IPS-18c (cell line): ENCODE measurements around the gene TXNDC5.
"Not testable (repeated sequence)": the region's sequence is repeated elsewhere in the genome, so short reads cannot be mapped to it uniquely, and the experiment has no call there.

ENCODE experiments used
- H3K4me3 ChIP-seq: 2 replicates; pipeline ENCODE4 v1.7.0; 2013; ENCODE audit warnings: low read depth, mild to moderate bottlenecking, low read length, moderate library complexity; ENCODE audit not compliant: insufficient read depth
- H3K9me3 ChIP-seq: one replicate; pipeline ENCODE4 v1.6.1; 2013; ENCODE audit warnings: mild to moderate bottlenecking, low read length, moderate library complexity; ENCODE audit not compliant: control insufficient read depth, insufficient read depth

The TXNDC5 gene

DNA sequence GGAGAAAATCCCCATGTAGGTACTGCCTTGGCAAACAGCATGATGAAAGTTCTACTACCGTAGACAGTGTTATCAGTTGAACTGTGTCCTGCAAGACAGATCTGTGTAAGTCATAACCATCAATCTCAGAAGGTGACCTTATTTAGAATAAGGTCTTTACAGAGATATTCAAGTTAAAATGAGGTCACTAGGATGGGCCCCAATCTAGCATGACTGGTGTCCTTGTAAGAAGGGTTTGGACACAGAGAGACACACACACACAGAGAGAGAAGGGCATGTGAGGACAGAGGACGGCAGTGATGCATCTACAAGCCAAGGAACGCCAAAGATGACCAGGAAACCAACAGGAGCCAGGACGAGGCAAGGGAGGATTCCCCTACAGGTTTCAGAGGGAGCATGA lies 8.8 kb downstream of the TXNDC5 start:
- Histone ChIP-seq H3K9me3 (no peaks in the 10 kb centered on the region), H3K4me3 (no peak overlapping the region)

DNA sequence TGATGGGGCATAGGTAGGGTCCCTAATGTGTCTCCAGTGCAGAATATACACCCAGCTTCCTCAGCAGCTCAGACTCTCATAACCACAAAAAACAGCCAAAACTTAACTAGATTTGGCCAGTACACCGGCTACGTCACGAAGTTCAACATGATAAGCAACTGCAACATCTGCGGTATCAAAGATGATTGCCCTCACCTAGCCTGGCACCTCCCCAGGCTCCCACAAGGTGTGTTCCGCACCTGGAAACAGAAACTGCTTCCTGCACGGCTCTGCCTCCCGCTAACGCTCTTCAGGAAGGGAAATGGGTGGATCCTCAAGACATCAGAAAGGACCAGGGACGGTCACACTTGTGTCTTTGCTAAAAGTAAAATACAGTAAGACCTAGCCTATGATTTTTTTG lies 9.5 kb downstream of the TXNDC5 start:
- Histone ChIP-seq H3K9me3 (no peaks in the 10 kb centered on the region), H3K4me3 (no peak overlapping the region)

DNA sequence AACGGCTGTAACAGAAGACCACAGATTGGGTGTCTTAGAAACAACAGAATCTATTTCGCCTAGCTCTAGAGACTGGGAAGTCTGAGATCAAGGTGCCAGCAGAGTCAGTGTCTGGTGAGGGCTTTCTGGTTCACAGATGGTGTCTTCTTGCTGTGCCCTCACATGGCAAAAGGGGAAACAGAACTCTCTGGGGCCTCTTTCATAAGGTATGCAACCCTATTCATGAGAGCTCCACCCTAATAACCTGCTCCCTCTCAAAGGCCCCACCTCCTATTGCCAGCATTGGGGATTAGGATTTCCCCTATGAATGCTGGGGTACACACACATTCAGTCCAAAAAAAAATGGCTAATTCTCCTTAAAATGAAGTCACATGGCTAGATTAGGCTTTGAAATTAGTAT lies 10.0 kb downstream of the TXNDC5 start:
- H3K9me3 ChIP-seq = no peaks in the 10 kb centered on the region

DNA sequence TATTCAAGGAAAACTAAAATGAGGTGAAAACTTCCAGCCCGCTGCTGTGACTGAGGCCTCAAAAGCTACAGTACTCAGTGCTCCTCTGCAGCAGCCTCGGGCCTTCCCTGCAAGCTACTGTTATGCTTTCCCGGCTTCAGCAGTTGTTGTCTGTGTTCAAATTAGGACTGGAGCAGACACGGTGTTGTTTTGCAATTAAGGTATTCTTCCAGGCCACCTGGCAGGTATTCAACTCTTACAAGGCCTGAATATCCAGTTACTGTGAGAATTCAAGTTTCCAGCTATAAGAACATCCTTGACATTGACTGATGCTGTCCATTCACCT lies 10.7 kb downstream of the TXNDC5 start:
- no peak overlapping the region for H3K4me3 ChIP-seq
- no peaks in the 10 kb centered on the region for H3K9me3 ChIP-seq

More for the DNA sequence above, 10.0 kb downstream of the TXNDC5 start:
- no peak overlapping the region for H3K4me3 ChIP-seq

DNA sequence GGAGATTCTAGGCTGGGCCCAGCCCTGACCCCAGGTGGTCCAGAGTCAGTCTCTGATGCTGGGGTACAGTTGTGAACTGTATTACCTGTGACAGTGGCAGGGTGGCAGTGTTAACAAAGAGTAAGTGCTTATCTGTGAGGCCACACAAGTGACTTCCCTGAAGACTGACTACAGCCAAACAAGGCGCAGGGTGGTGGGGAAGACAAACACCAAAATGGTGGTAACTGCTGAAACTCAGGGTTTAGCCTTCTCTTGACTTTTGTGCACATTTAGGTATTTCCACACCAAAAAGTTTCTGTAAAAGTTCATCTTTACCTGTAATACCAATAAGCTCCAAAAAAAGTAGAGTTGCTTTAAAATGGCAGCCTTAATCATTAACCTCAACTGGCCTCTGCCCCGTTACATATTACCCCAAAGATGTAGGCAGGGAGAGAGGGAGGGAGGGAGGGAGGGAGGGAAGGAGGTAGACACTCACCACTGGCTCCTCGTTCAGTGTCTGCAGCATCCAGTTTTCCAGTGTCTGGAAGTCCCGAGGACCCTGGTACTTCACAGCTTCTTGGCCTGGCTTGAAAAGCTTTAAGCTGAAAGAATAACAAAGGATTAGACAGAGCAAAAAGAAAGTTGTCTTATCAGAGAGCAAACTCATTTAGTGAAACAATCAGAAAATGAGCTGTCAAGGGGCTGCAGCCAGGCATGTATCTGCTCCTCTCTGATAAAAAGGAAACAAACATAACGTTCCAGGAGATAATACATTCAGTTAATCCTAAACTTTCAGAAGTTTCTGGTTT lies 11.3 kb downstream of the TXNDC5 start:
- Histone ChIP-seq H3K9me3 (no peaks in the 10 kb centered on the region), H3K4me3 (no peak overlapping the region)

DNA sequence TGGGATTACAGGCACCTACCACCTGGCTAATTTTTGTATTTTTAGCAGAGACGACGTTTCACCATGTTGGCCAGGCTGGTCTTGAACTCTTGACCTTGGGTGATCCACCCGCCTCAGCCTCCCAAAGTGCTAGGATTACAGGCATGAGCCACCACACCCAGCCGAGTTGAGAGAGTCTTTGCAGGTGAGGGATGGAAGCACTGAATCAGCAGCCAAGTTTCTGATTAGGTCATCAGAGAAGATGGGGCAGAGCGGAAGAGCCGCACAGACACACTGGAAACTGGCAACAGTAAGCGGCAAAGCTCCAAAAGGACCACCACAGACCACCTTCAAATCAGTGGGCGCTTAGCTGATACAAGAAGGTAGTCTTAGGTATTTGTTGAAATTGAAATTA lies 12.4 kb downstream of the TXNDC5 start:
- not testable (repeated sequence) for H3K9me3 ChIP-seq, H3K4me3 ChIP-seq

DNA sequence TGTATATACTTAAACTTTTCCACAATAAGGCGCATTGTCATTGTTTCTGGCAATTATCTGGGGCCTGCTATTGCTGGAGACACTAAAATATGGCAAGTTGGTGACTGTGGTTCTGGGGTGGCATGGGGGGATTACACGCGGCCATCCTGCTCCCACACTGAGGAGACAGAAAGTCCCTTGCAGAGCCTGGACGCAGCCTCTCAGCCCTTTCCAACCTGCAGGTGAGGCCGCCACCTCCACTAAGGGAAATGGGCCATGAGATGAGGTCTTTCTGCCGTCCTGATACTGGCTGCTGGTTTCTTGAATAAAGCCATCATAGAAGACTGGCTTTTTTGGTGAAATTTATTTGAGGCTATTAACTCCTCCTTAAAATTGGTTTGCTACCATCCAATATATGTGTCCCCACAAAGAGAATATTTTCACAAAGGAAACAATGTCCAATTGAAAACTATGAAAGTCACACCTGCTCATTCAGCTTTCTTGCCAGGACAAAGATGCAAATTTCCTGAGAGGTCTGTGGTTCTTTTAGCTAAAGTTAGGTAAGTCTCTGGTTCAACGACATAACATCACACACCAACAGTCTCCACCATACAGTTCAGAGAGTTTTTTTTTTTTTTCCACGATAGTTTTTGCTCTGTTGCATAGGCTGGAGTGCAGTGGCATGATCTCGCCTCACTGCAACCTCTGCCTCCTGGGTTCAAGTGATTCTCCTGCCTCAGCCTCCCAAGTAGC lies 13.0 kb downstream of the TXNDC5 start:
- Histone ChIP-seq H3K9me3 (no peaks in the 10 kb centered on the region), H3K4me3 (no peak overlapping the region)

DNA sequence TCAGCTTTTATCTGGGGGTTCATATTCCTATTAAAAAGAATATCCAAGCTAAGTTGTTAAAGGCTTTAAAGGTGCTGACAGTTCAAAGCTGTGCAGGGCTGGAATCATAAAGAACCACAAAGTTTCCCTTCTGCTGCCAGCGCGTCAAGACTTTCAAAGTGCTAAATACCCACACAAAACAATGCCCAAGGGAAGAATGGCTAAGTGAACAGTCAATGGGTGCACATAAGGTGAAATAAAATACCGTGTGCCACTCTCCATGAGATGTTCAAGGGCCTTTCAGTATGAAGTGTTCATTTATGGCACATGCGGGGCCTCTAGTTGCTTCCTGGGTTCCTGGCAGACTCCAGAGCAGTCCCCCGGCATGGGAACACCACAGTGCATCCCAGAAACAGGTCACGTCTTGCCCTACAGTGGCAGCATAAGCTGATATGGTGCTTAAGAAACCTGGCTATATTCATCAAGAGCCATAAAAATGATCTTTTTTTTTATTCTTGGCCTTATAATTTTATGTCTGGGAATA lies 14.1 kb downstream of the TXNDC5 start:
- no peak overlapping the region for H3K4me3 ChIP-seq
- no peaks in the 10 kb centered on the region for H3K9me3 ChIP-seq

DNA sequence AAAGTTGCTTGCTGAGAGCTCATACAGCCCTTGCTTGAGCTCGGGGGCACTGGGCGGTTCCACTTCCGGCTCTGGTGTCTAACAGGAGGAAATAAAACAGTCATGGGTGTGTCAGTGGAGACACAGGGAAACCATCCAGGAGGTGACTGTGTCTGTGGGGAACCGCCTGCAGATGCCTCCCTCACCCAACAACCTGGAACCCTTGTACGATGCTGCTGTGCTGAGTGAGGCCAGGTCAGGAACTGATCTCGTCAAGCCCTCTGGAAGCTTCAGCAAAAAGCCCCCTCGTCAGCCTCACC lies 15.5 kb downstream of the TXNDC5 start:
- Histone ChIP-seq H3K9me3 (no peaks in the 10 kb centered on the region), H3K4me3 (no peak overlapping the region)

DNA sequence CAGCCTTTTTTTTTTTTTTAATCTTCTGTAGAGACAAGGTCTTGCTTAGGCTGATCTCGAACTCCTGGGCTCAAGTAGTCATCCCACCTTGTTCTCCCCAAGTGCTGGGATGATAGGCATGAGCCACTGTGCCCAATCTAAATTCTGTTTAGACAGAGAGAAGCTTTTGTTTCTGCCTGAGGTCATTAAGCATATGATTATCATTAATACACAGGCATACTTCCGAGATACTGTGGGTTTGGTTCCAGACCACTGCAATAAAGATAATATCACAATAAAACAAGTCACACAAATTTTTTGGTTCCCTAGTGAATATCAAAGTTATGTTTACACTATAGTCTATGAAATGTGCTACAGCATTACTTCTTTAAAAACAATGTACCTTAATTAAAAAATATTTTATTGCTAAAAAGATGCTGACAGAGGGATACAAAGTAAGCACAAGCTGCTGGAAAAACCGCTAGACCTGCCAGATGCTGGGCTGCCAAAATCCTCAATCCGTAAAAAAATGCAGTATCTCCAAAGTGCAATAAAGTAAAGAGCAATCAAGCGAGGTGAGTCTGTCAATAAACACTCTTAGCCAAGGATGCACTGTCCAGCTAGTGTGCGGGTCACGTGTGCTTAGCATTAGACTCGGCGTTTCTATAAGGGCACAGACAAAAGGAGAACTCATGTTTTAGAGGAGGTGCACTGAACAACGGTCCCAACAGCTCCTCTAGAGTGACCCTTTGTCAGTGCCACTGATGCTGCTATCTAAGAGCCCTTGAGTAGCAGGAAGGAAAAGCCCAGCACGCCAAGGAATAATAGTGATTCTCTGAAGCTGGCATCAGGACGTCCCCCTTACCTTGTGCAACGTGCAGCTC lies 16.1 kb downstream of the TXNDC5 start:
- no peaks in the 10 kb centered on the region for H3K9me3 ChIP-seq

DNA sequence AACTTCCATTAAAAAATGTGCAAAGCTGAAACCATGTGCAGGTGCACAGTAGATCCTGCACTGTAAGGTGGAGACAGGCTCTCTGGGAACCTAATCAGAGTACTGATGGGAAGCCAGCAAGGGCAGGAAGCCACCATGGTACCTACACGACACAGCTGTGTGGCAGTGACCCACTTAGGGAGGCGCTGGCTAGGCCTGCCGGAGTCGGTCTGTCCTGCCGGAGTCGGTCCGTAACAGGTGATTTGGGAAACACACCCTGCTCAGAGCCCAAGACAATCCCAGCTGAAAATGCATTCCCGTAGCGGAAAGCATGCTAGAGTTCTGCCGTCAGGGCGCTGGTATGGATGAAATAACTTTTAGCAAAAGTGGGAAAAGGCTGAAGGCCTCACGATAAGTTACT lies 17.2 kb downstream of the TXNDC5 start:
- Histone ChIP-seq H3K9me3 (no peaks in the 10 kb centered on the region), H3K4me3 (no peak overlapping the region)

More for the DNA sequence above, 16.1 kb downstream of the TXNDC5 start:
- H3K4me3 ChIP-seq = no peak overlapping the region

DNA sequence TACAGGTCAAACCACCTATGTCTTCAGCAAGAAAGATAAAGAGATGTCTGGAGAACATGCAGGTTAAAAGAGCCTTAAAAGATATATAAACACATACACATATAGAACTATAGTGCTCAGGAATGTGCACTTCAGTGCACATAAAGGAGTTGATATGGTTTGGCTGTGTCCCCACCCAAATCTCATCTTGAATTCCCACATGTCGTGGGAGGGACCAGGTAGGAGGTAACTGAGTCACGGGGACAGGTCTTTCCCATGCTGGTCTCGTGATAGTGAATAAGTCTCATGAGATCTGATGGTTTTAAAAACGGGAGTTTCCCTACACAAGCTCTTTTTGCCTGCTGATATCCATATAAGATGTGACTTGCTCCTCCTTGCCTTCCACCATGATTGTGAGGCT lies 18.2 kb downstream of the TXNDC5 start:
- H3K9me3 ChIP-seq = not testable (repeated sequence)

DNA sequence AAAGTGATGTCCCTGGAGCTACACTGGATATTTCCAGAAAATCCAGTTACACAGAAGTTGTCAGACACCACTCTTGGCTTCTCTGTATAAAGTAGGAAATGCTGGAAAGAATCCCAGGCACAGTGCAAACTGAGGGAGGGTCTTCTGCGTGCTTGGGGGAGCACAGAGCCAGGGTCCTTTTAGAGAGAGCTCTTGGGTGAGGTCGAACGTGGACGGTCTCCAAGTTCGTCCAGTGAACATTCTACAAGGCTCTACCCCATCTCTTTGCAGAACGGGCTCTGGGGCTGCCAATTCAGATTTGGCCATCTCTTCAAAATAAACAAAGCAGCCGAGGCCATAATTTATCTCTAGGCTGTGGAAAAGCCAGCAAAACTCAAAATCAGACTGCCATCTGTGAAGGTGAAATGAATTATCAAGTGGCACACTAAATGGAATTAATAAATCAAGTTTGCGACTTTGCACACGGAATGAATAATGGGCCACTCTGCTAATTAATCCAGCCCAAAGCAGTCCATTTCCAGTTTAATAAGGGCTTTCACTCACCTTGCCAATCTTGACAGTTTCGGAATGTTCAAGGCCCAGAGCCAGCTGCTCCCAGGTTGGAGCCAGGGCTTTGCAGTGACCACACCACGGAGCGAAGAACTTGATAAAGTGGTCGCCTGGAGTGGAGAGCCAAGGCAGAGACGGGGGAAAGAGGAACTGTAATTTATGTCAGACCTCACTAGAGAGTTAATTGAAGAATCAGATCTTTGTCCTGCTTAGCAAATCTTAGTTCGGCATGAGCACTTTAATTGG lies 19.3 kb downstream of the TXNDC5 start:
- Histone ChIP-seq H3K9me3 (no peaks in the 10 kb centered on the region), H3K4me3 (no peak overlapping the region)

More for the DNA sequence above, 18.2 kb downstream of the TXNDC5 start:
- H3K4me3 ChIP-seq = not testable (repeated sequence)

DNA sequence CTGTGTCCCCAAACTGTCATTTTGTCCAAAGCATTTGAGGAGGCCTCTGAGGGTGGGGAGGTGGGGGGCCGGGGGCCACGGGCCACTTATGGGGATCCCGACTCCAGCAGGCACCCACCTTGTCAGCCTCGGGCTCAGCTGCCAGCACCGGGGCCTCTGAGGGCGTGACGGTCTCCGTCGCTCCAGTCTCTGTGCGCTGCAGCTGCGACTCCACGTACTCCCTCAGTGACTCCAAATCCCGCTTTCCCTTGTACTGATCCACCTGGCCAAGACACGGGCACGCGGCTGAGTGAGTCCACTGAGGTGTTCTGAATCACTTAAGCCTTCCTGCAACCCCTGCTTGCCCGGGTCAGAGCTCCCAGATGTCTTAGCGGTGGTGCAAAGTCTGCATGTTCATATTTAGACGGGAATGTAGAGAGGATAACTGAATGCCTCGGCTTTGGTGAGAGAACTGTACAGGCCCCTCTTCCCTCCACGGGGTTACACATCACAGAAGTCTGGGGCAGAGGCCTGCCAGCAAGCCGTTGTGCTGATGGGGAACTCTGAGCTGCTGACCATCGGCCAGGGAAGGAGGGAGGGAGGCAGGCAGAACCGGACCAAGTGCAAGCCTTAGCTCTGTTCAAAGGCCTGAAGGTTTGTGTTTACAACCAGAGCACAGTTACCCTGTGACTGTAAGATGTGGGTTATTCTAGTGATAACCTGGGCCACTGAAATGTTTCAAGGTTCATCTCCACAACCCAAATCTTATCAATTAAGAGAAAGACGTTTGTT lies 21.8 kb downstream of the TXNDC5 start:
- H3K9me3 ChIP-seq = no peaks in the 10 kb centered on the region
- no peak overlapping the region for H3K4me3 ChIP-seq

DNA sequence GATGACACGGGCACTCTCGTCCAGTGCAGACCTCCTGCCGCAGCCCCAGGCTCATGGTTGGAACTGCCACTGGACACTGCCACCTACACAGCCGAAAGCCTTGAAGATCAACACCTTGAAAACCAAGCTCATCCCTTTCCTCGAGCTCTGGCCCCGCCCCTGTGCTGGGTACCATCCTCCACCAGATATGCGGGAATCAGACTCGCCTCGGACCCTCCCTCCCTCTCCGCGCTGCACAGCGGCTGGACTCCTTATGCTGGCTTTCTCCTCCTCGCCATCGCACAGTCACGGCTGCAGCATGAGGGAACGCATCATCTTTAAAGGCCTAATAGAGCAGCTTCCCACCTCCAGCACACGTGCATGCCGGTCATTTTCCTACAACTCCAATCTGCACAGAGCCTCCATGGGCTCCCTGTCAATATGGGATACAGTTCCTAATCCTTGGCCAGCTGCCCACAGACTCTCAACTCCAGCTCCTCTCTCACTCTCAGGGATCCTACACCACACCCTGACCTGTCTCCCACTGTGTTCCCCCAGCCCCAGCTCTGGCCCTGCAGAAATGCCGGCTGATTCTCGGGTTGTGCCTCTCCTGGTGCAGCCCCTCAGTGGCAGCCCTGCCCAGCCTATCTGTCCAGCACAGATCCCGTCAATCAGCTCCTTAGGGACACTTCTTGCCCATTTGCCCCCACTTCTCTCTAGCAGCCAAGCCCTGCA lies 23.2 kb downstream of the TXNDC5 start:
- Histone ChIP-seq H3K4me3 (no peak overlapping the region), H3K9me3 (no peaks in the 10 kb centered on the region)

DNA sequence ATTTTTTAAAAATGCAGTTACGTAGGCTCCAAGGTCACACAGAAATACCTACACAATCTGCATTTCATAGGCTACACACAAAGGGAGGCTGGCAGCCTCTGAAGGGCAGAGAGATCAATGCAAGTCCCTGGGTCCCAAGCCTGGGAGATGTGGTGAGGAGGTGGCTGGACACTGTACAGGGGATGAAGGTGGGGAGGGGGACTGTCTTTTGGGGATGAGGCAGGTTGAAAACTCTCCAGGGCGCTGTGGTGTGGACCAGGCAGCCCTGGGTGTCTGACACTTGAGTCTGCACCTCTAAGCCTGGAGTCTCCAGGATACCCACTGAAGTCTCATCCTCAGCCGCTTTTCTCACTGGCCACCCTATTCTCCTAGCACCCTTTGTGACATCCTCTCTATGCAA lies 24.5 kb downstream of the TXNDC5 start:
- no peak overlapping the region for H3K4me3 ChIP-seq
- H3K9me3 ChIP-seq = no peaks in the 10 kb centered on the region
